ENCODE results near the gene KCNQ1.

The KCNQ1 gene

DNA sequence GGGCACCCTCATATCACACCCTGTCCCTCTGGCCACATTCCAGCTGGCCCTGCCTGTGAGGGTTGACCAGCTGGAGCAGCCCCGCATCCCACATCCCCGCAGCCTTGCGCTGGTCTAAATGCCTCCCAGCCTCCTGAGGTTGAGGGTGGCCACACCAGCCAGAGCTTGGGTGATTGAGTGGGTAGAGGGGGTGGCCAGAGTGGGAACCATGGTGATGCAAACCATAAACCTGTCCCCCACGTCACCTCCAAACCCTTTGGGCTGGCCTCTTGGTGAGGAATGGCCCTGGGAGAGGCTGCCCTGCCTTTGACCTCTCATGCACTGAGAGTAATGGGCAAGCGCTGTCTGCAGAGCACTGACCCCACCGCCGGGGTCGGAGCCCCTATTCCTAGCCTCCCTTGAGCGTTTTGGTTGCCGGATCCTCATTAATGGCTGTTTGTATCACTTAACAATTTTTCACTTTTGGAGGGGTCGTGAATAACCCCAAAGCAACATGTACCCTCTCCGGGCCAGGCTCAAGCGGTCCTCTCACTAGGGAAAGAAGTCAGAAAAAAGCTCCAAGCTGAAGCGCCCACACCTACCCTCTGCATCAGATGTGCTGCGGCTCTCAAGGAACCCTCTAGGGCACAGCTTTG is 271.0 kb downstream of the KCNQ1 start:
- 80% methylated on average over 12 of the region's 15 CpGs for WGBS
- Histone ChIP-seq H3K79me1 (replicated peaks; ENCODE audit: low read length, poor library complexity, severe bottlenecking) (no peaks in the 10 kb centered on the region), H2AFZ (ENCODE audit: low read depth, low read length) (no peak overlapping the region), H4K8ac (ENCODE audit: low read length) (no peak overlapping the region), H3K4me3 (ENCODE audit: insufficient read depth in 1 of 2, low read depth in 1 of 2, low read length in 2 of 2) (no peak overlapping the region), H3K4ac (ENCODE audit: low read depth in 1 of 2, low read length in 2 of 2) (no peak overlapping the region), H3K18ac (ENCODE audit: low read depth in 1 of 2, low read length in 2 of 2) (no peak overlapping the region), H2BK12ac (ENCODE audit: low read length in 2 of 2) (no peak overlapping the region), H3K4me1 (ENCODE audit: control insufficient read depth, insufficient read depth, low read depth, low read length) (no peaks in the 10 kb centered on the region), H2BK5ac (ENCODE audit: low read depth, low read length, poor library complexity, severe bottlenecking) (no peak overlapping the region), H2BK15ac (ENCODE audit: low read depth, poor library complexity, severe bottlenecking) (peak overlapping the region; percentile 0), H3K14ac (ENCODE audit: low read length in 2 of 2) (no peak overlapping the region), H3K4me2 (ENCODE audit: low read length, poor library complexity, severe bottlenecking) (no peak overlapping the region), H3K36me3 (ENCODE audit: control insufficient read depth in 1 of 2, insufficient read depth in 2 of 2, low read depth in 1 of 2, low read length in 2 of 2) (no peaks in the 10 kb centered on the region), H3K27ac (ENCODE audit: low read length, poor library complexity, severe bottlenecking) (no peak overlapping the region), H4K91ac (ENCODE audit: low read length) (no peak overlapping the region), H3K9ac (ENCODE audit: low read length) (no peak overlapping the region), H3K23ac (ENCODE audit: low read length in 2 of 2) (no peak overlapping the region), H3K27me3 (ENCODE audit: control insufficient read depth in 1 of 2, insufficient read depth in 1 of 2, low read length in 2 of 2) (peaks cover 27 to 72% of the 10 kb centered on the region in 2 experiments), H3K9me3 (ENCODE audit: control insufficient read depth, low read length) (no peaks in the 10 kb centered on the region), H2AK5ac (ENCODE audit: low read length, severe bottlenecking) (no peak overlapping the region), H2BK120ac (ENCODE audit: low read depth, low read length) (no peak overlapping the region)
- DNase-seq = no peak

DNA sequence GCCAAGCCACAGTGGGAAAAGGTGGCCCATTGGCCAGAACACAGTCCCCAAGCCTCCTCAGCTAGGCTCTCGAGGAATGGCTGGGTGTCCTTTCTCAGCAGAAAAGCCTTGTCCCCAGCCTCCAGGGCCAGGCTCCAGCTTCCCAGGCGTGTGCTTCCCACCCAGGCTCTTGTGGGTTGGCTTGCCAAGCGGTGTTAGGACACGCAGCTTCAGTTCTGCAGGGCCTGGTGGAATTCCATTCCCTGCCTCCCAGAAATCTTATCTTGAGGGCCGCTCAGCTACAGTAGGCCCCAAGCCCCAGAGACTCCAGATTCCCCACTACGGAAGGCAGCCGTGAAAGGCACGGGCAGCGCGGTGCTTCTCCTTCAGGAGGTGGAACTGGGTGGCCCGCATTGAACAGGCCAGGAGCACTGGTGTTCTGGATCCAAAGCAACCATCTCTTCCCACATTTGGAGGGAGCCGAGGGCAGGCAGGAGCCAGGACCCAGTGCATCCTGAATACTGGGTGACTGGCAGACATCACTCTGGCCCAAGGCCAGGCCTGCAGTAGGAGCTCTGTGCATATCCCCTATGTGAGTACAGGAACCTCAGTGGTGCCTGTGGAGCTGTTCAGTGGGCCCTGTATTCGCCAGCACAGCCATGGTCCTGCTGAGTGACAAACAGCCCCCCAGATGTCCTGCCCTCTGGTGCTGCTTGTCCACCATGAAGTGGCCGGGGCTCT is 271.7 kb downstream of the KCNQ1 start:
- peak overlapping the region in 1 of 2 experiments; percentile 8 for H3K4me3 ChIP-seq (ENCODE audit: insufficient read depth in 1 of 2, low read depth in 1 of 2, low read length in 2 of 2)
- no peaks in the 10 kb centered on the region for H3K79me1 ChIP-seq (replicated peaks; ENCODE audit: low read length, poor library complexity, severe bottlenecking)
- H3K4ac ChIP-seq (ENCODE audit: low read depth in 1 of 2, low read length in 2 of 2) = no peak overlapping the region
- no peak overlapping the region for H3K9ac ChIP-seq (ENCODE audit: low read length)
- H4K8ac ChIP-seq (ENCODE audit: low read length) = no peak overlapping the region
- H2AFZ ChIP-seq (ENCODE audit: low read depth, low read length) = no peak overlapping the region
- no peak overlapping the region for H3K14ac ChIP-seq (ENCODE audit: low read length in 2 of 2)
- no peak overlapping the region for H4K91ac ChIP-seq (ENCODE audit: low read length)
- H2BK5ac ChIP-seq (ENCODE audit: low read depth, low read length, poor library complexity, severe bottlenecking) = no peak overlapping the region
- H2BK120ac ChIP-seq (ENCODE audit: low read depth, low read length) = no peak overlapping the region
- no peaks in the 10 kb centered on the region for H3K9me3 ChIP-seq (ENCODE audit: control insufficient read depth, low read length)
- no peak overlapping the region for H3K4me2 ChIP-seq (ENCODE audit: low read length, poor library complexity, severe bottlenecking)
- H3K18ac ChIP-seq (ENCODE audit: low read depth in 1 of 2, low read length in 2 of 2) = no peak overlapping the region
- DNase-seq = no peak
- peak overlapping the region; percentile 8 for H2BK15ac ChIP-seq (ENCODE audit: low read depth, poor library complexity, severe bottlenecking)
- no peak overlapping the region for H3K23ac ChIP-seq (ENCODE audit: low read length in 2 of 2)
- H3K4me1 ChIP-seq (ENCODE audit: control insufficient read depth, insufficient read depth, low read depth, low read length) = no peaks in the 10 kb centered on the region
- 94% methylated on average over 14 of the region's 14 CpGs for WGBS
- no peak overlapping the region for H3K27ac ChIP-seq (ENCODE audit: low read length, poor library complexity, severe bottlenecking)
- H3K27me3 ChIP-seq (ENCODE audit: control insufficient read depth in 1 of 2, insufficient read depth in 1 of 2, low read length in 2 of 2) = peaks cover 32 to 75% of the 10 kb centered on the region in 2 experiments
- no peaks in the 10 kb centered on the region for H3K36me3 ChIP-seq (ENCODE audit: control insufficient read depth in 1 of 2, insufficient read depth in 2 of 2, low read depth in 1 of 2, low read length in 2 of 2)
- H2BK12ac ChIP-seq (ENCODE audit: low read length in 2 of 2) = no peak overlapping the region
- no peak overlapping the region for H2AK5ac ChIP-seq (ENCODE audit: low read length, severe bottlenecking)

DNA sequence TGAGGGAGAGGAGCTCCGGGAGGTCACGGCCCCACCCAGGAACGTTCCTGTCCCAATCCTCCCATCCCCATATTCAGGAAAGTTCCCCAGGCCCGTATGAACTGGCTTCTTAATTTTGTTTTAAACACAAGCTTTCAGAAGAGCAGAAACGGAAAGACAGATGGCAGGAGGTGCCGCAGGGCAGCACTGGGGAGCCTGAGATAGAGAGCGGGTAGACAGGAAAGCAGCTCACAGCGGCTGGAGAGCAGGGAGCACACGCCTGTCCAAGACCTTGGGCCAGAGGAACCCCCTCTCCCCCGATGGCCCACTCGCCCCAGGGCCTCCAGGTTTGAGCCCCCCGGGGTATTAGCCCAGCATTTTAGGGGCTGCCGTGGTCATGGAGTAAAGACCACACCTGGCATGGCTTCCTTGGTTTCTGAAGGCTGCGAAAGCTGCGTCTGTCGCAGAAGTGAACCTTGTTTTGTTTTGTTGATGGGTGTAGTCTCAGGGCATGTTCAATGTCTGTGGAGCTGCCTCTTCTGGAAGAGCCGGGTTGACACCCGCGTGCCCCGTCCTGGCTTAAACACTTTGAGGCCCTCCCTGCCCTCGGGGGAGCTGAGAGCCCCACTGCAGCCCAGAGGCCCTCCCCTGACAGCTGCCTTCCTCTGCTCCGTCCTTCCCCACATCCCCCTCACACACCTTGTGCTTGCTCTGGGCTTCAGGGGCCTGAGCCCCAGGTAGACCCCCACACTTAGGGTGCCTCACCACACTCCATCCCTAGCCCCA is 272.9 kb downstream of the KCNQ1 start:
- Histone ChIP-seq H3K23ac (ENCODE audit: low read length in 2 of 2) (no peak overlapping the region), H3K4me1 (ENCODE audit: control insufficient read depth, insufficient read depth, low read depth, low read length) (peaks cover 2% of the 10 kb centered on the region), H2BK15ac (ENCODE audit: low read depth, poor library complexity, severe bottlenecking) (no peak overlapping the region), H2BK12ac (ENCODE audit: low read length in 2 of 2) (no peak overlapping the region), H3K4me2 (ENCODE audit: low read length, poor library complexity, severe bottlenecking) (no peak overlapping the region), H3K18ac (ENCODE audit: low read depth in 1 of 2, low read length in 2 of 2) (no peak overlapping the region), H3K9ac (ENCODE audit: low read length) (no peak overlapping the region), H2AK5ac (ENCODE audit: low read length, severe bottlenecking) (no peak overlapping the region), H4K8ac (ENCODE audit: low read length) (no peak overlapping the region), H2BK120ac (ENCODE audit: low read depth, low read length) (no peak overlapping the region), H3K27me3 (ENCODE audit: control insufficient read depth in 1 of 2, insufficient read depth in 1 of 2, low read length in 2 of 2) (peaks cover 29 to 75% of the 10 kb centered on the region in 2 experiments), H4K91ac (ENCODE audit: low read length) (no peak overlapping the region), H3K36me3 (ENCODE audit: control insufficient read depth in 1 of 2, insufficient read depth in 2 of 2, low read depth in 1 of 2, low read length in 2 of 2) (no peaks in the 10 kb centered on the region), H3K14ac (ENCODE audit: low read length in 2 of 2) (peak overlapping the region in 1 of 2 experiments; percentile 46), H3K9me3 (ENCODE audit: control insufficient read depth, low read length) (no peaks in the 10 kb centered on the region), H3K4ac (ENCODE audit: low read depth in 1 of 2, low read length in 2 of 2) (no peak overlapping the region), H2BK5ac (ENCODE audit: low read depth, low read length, poor library complexity, severe bottlenecking) (no peak overlapping the region), H3K4me3 (ENCODE audit: insufficient read depth in 1 of 2, low read depth in 1 of 2, low read length in 2 of 2) (no peak overlapping the region), H3K79me1 (replicated peaks; ENCODE audit: low read length, poor library complexity, severe bottlenecking) (no peaks in the 10 kb centered on the region), H3K27ac (ENCODE audit: low read length, poor library complexity, severe bottlenecking) (no peak overlapping the region), H2AFZ (ENCODE audit: low read depth, low read length) (no peak overlapping the region)
- WGBS = 89% methylated on average over 22 of the region's 22 CpGs
- no peak for DNase-seq

DNA sequence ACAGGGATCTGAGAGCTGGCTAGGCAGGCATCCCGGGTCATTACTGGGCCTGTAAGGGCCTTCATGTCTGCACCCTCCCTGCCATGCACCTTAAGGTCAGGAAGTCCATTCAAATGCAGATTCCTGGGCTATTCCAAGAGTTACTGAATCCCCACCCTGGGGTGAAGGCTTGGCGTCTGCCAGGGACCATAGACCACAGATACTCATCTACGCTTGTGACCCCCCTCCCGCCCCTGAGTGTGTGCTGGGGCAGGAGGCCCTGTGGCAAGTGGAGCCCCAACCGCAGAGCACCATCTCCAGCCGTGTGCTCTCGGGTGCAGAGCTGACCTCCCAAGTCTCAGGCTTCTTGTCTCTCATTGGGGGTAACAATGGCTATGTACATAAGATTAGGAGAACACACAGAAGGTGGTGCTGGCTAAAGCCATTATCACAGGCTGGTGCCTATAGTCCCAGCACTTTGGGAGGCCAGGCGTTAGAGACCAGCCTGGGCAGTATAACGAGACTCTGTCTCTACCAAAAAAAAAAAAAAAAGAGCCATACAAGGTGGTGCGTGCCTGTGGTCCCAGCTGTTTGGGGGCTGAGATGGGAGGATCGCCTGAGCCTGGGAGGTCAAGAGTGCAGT is 274.1 kb downstream of the KCNQ1 start:
- Histone ChIP-seq H2BK15ac (ENCODE audit: low read depth, poor library complexity, severe bottlenecking) (no peak overlapping the region), H3K27ac (ENCODE audit: low read length, poor library complexity, severe bottlenecking) (no peak overlapping the region), H2BK5ac (ENCODE audit: low read depth, low read length, poor library complexity, severe bottlenecking) (no peak overlapping the region), H4K8ac (ENCODE audit: low read length) (no peak overlapping the region), H3K4me2 (ENCODE audit: low read length, poor library complexity, severe bottlenecking) (no peak overlapping the region), H3K9me3 (ENCODE audit: control insufficient read depth, low read length) (no peaks in the 10 kb centered on the region), H3K14ac (ENCODE audit: low read length in 2 of 2) (no peak overlapping the region), H3K23ac (ENCODE audit: low read length in 2 of 2) (no peak overlapping the region), H4K91ac (ENCODE audit: low read length) (no peak overlapping the region), H3K4me1 (ENCODE audit: control insufficient read depth, insufficient read depth, low read depth, low read length) (peaks cover 3% of the 10 kb centered on the region), H2BK120ac (ENCODE audit: low read depth, low read length) (no peak overlapping the region), H2BK12ac (ENCODE audit: low read length in 2 of 2) (no peak overlapping the region), H3K27me3 (ENCODE audit: control insufficient read depth in 1 of 2, insufficient read depth in 1 of 2, low read length in 2 of 2) (peaks cover 26 to 72% of the 10 kb centered on the region in 2 experiments), H2AK5ac (ENCODE audit: low read length, severe bottlenecking) (no peak overlapping the region), H3K9ac (ENCODE audit: low read length) (no peak overlapping the region), H3K79me1 (replicated peaks; ENCODE audit: low read length, poor library complexity, severe bottlenecking) (no peaks in the 10 kb centered on the region), H3K4ac (ENCODE audit: low read depth in 1 of 2, low read length in 2 of 2) (no peak overlapping the region), H3K18ac (ENCODE audit: low read depth in 1 of 2, low read length in 2 of 2) (no peak overlapping the region), H3K36me3 (ENCODE audit: control insufficient read depth in 1 of 2, insufficient read depth in 2 of 2, low read depth in 1 of 2, low read length in 2 of 2) (no peaks in the 10 kb centered on the region), H2AFZ (ENCODE audit: low read depth, low read length) (no peak overlapping the region), H3K4me3 (ENCODE audit: insufficient read depth in 1 of 2, low read depth in 1 of 2, low read length in 2 of 2) (no peak overlapping the region)
- DNase-seq = no peak
- WGBS = 90% methylated on average over 9 of the region's 11 CpGs

Data from mesenchymal stem cell (in vitro differentiated cells and primary cell).